ENCODE results near the gene MBNL1.
"Not testable (repeated sequence)": the region's sequence is repeated elsewhere in the genome, so short reads cannot be mapped to it uniquely, and the experiment has no call there.

Gene MBNL1

GRCh38 chr3:152390647-152391046, 121.9 kb downstream of the MBNL1 start:
- no peak for TF ChIP-seq CTCF (IDR thresholded peaks at IDR 0.05; ENCODE audit: borderline replicate concordance, control extremely low read depth, extremely low read depth, insufficient read depth, missing control alignments)
- DNase-seq (ENCODE audit: low spot score), result no peak
- in situ Hi-C loops (cut with MboI; ENCODE audit: low sequenced_read_pairs, unreplicated experiment), result no loop called here

GRCh38 chr3:152391671-152392070, 122.9 kb downstream of the MBNL1 start:
- DNase-seq (ENCODE audit: low spot score), result no peak
- TF ChIP-seq CTCF (IDR thresholded peaks at IDR 0.05; ENCODE audit: borderline replicate concordance, control extremely low read depth, extremely low read depth, insufficient read depth, missing control alignments), result no peak
- in situ Hi-C loops (cut with MboI; ENCODE audit: low sequenced_read_pairs, unreplicated experiment), result no loop called here

- no peak for DNase-seq (ENCODE audit: low spot score)
- in situ Hi-C loops (cut with MboI; ENCODE audit: low sequenced_read_pairs, unreplicated experiment), result no loop called here
- no peak for TF ChIP-seq CTCF (IDR thresholded peaks at IDR 0.05; ENCODE audit: borderline replicate concordance, control extremely low read depth, extremely low read depth, insufficient read depth, missing control alignments)
Observed at GRCh38 chr3:152392272-152392880, 123.6 kb downstream of the MBNL1 start.

- no peak for TF ChIP-seq CTCF (IDR thresholded peaks at IDR 0.05; ENCODE audit: borderline replicate concordance, control extremely low read depth, extremely low read depth, insufficient read depth, missing control alignments)
- DNase-seq (ENCODE audit: low spot score), result no peak
- in situ Hi-C loops (cut with MboI; ENCODE audit: low sequenced_read_pairs, unreplicated experiment), result no loop called here
Observed at GRCh38 chr3:152394246-152394645, 125.5 kb downstream of the MBNL1 start.

- TF ChIP-seq CTCF (IDR thresholded peaks at IDR 0.05; ENCODE audit: borderline replicate concordance, control extremely low read depth, extremely low read depth, insufficient read depth, missing control alignments), result no peak
- DNase-seq (ENCODE audit: low spot score), result no peak
- in situ Hi-C loops (cut with MboI; ENCODE audit: low sequenced_read_pairs, unreplicated experiment), result no loop called here
Observed at GRCh38 chr3:152395764-152396163, 127.0 kb downstream of the MBNL1 start.

- in situ Hi-C loops (cut with MboI; ENCODE audit: low sequenced_read_pairs, unreplicated experiment), result no loop called here
- no peak for TF ChIP-seq CTCF (IDR thresholded peaks at IDR 0.05; ENCODE audit: borderline replicate concordance, control extremely low read depth, extremely low read depth, insufficient read depth, missing control alignments)
- DNase-seq (ENCODE audit: low spot score), result no peak
Observed at GRCh38 chr3:152396867-152397266, 128.1 kb downstream of the MBNL1 start.

- in situ Hi-C loops (cut with MboI; ENCODE audit: low sequenced_read_pairs, unreplicated experiment); DNase-seq (ENCODE audit: low spot score): not testable (repeated sequence)
Observed at GRCh38 chr3:152397348-152397747, 128.6 kb downstream of the MBNL1 start.

Measured in GM13976 (cell line).